Ishikawa (cell line): ENCODE data around the gene CRX.

Experiments used
- CEBPB ChIP-seq: IDR thresholded peaks from 2 replicates; pipeline ENCODE4 v1.6.1; 2012
- CREB1 ChIP-seq: IDR thresholded peaks from 2 replicates; pipeline ENCODE4 v1.6.1; 2012; ENCODE audit warnings: low read depth
- EGR1 ChIP-seq: IDR thresholded peaks from 2 replicates; pipeline ENCODE4 v1.6.1; 2012
- EP300 ChIP-seq: IDR thresholded peaks from 2 replicates; pipeline ENCODE4 v1.6.1; 2012; ENCODE audit warnings: borderline replicate concordance
- FOXM1 ChIP-seq: IDR thresholded peaks from 2 replicates; pipeline ENCODE4 v1.6.1; 2012; ENCODE audit warnings: low read depth, borderline replicate concordance
- MAX ChIP-seq: IDR thresholded peaks from 2 replicates; pipeline ENCODE4 v1.6.1; 2012
- NFIC ChIP-seq: IDR thresholded peaks from 2 replicates; pipeline ENCODE4 v1.6.1; 2012
- REST ChIP-seq: IDR thresholded peaks from 2 replicates; pipeline ENCODE4 v1.6.1; 2012; ENCODE audit warnings: low read depth, mild to moderate bottlenecking
- TAF1 ChIP-seq: IDR thresholded peaks from 2 replicates; pipeline ENCODE4 v1.6.1; 2012; ENCODE audit warnings: low read depth, mild to moderate bottlenecking
- TCF12 ChIP-seq: IDR thresholded peaks from 2 replicates; pipeline ENCODE4 v1.6.1; 2012; ENCODE audit warnings: low read depth
- TEAD4 ChIP-seq: IDR thresholded peaks from 2 replicates; pipeline ENCODE4 v1.6.1; 2012
- USF1 ChIP-seq: IDR thresholded peaks from 2 replicates; pipeline ENCODE4 v1.6.1; 2012
- YY1 ChIP-seq: IDR thresholded peaks from 2 replicates; pipeline ENCODE4 v1.6.1; 2012; ENCODE audit warnings: low read depth
- ZBTB7A ChIP-seq: IDR thresholded peaks from 2 replicates; pipeline ENCODE4 v1.6.1; 2012; ENCODE audit warnings: low read depth

Gene CRX

GRCh38 chr19:47891622-47891922 is 69.8 kb downstream of the CRX start:
- TF ChIP-seq CEBPB: no peak
- no peak for TF ChIP-seq EP300
- no peak for TF ChIP-seq EGR1
- no peak for TF ChIP-seq USF1
- TF ChIP-seq YY1: no peak
- TF ChIP-seq MAX: no peak
- no peak for TF ChIP-seq TAF1
- no peak for TF ChIP-seq TCF12

GRCh38 chr19:47891923-47892666 is 70.4 kb downstream of the CRX start:
- TF ChIP-seq REST: no peak
- no peak for TF ChIP-seq YY1
- no peak for TF ChIP-seq TAF1
- TF ChIP-seq NFIC: no peak
- no peak for TF ChIP-seq CREB1
- TF ChIP-seq TEAD4: no peak
- no peak for TF ChIP-seq ZBTB7A
- no peak for TF ChIP-seq CEBPB
- no peak for TF ChIP-seq TCF12
- no peak for TF ChIP-seq MAX
- no peak for TF ChIP-seq FOXM1
- TF ChIP-seq EP300: no peak
- TF ChIP-seq USF1: no peak
- TF ChIP-seq EGR1: no peak
